H1 (cell line): ENCODE results near the gene CYB561D2. TPM values are rescaled to one million over a fixed set of nuclear protein-coding genes. Genes with fewer than 3 reads are reported as not detected.

ENCODE experiments used
- ATF2 ChIP-seq: IDR thresholded peaks from 2 replicates; pipeline ENCODE4 v1.6.1; 2012; ENCODE audit warnings: low read length, inconsistent platforms
- BCL11A ChIP-seq, 2 experiments: IDR thresholded peaks; one replicate each; pipeline ENCODE4 v1.6.1; 2011; ENCODE audit warnings: low read depth in 2 of 2, low read length in 2 of 2, mild to moderate bottlenecking in 2 of 2
- BRCA1 ChIP-seq: IDR thresholded peaks from 2 replicates; pipeline ENCODE4 v1.6.1; 2012; ENCODE audit warnings: low read depth, low read length, improper control_type of control experiment
- CBX8 ChIP-seq: fragments of 300-800, 300-1000 bp; sonication (generic); IDR thresholded peaks from 2 replicates; pipeline ENCODE4 v1.7.1; 2016; ENCODE audit warnings: low read depth, low read length, borderline replicate concordance
- CHD1 ChIP-seq: IDR thresholded peaks from 2 replicates; pipeline ENCODE4 v1.6.1; 2012; ENCODE audit warnings: low read depth, low read length, improper control_type of control experiment
- CHD2 ChIP-seq: IDR thresholded peaks from 2 replicates; pipeline ENCODE4 v1.6.1; 2012; ENCODE audit warnings: low read length, improper control_type of control experiment
- CTBP2 ChIP-seq: IDR thresholded peaks from 2 replicates; pipeline ENCODE4 v1.7.0; 2011; ENCODE audit warnings: borderline replicate concordance, mild to moderate bottlenecking, moderate library complexity, mixed read lengths, low read length; ENCODE audit not compliant: insufficient read depth, insufficient read length
- FOSL1 ChIP-seq: IDR thresholded peaks from 2 replicates; pipeline ENCODE4 v1.6.1; 2011; ENCODE audit warnings: mild to moderate bottlenecking, low read depth, low read length, moderate library complexity; ENCODE audit not compliant: insufficient read depth
- GTF2F1 ChIP-seq: IDR thresholded peaks from 2 replicates; pipeline ENCODE4 v1.6.1; 2012; ENCODE audit warnings: low read depth, low read length, improper control_type of control experiment, borderline replicate concordance
- MAX ChIP-seq: IDR thresholded peaks from 2 replicates; pipeline ENCODE4 v1.6.1; 2012; ENCODE audit warnings: inconsistent platforms
- NRF1 ChIP-seq: IDR thresholded peaks from 2 replicates; pipeline ENCODE4 v1.6.1; 2011; ENCODE audit warnings: mild to moderate bottlenecking, low read depth, low read length, improper control_type of control experiment
- POLR2A ChIP-seq, 2 experiments: IDR thresholded peaks; 1 replicate in 1 of 2; 2 replicates in 1 of 2; pipeline ENCODE4 v1.6.1; 2011; ENCODE audit warnings: low read depth in 2 of 2, low read length in 2 of 2, mild to moderate bottlenecking in 2 of 2; ENCODE audit errors: control extremely low read depth in 1 of 2
- POLR2AphosphoS5 ChIP-seq: IDR thresholded peaks from 2 replicates; pipeline ENCODE4 v1.6.1; 2011; ENCODE audit warnings: low read depth, low read length
- RAD21 ChIP-seq, 2 experiments: IDR thresholded peaks in 1 of 2; conservative IDR thresholded peaks in 1 of 2; 2 replicates each; pipeline ENCODE4 v1.6.1; 2011; ENCODE audit warnings: low read depth in 2 of 2, low read length in 2 of 2, improper control_type of control experiment in 1 of 2, inconsistent platforms in 1 of 2, mild to moderate bottlenecking in 1 of 2, moderate library complexity in 1 of 2
- RBBP5 ChIP-seq: IDR thresholded peaks from 2 replicates; pipeline ENCODE4 v1.7.1; 2012; ENCODE audit warnings: low read depth, mild to moderate bottlenecking, inconsistent platforms, low read length, moderate library complexity, borderline replicate concordance
- RNF2 ChIP-seq: fragments of 200-900, 300-1000 bp; sonication (generic); IDR thresholded peaks from 2 replicates; pipeline ENCODE4 v1.7.1; 2016; ENCODE audit warnings: borderline replicate concordance, low read depth, mild to moderate bottlenecking, antibody characterized with exemption, low read length; ENCODE audit not compliant: poor library complexity, severe bottlenecking; ENCODE audit errors: missing control alignments
- RXRA ChIP-seq: IDR thresholded peaks from 2 replicates; pipeline ENCODE4 v1.6.1; 2011; ENCODE audit warnings: low read depth, mild to moderate bottlenecking, low read length, moderate library complexity; ENCODE audit not compliant: insufficient read depth
- SAP30 ChIP-seq: fragments of 300-600 bp; sonication (generic); IDR thresholded peaks from 2 replicates; pipeline ENCODE4 v1.7.1; 2012; ENCODE audit warnings: low read length, moderate library complexity, mild to moderate bottlenecking, inconsistent platforms; ENCODE audit not compliant: insufficient read depth, insufficient replicate concordance
- TAF7 ChIP-seq: optimal IDR thresholded peaks from 2 replicates; pipeline ENCODE3; 2011; ENCODE audit warnings: low read depth, mild to moderate bottlenecking, inconsistent platforms, low read length, moderate library complexity, borderline replicate concordance
- YY1 ChIP-seq: IDR thresholded peaks from 2 replicates; pipeline ENCODE4 v1.6.1; 2011; ENCODE audit warnings: low read depth, mild to moderate bottlenecking, low read length
- ZNF274 ChIP-seq: IDR thresholded peaks from 2 replicates; pipeline ENCODE4 v1.7.0; 2012; ENCODE audit warnings: low read length, borderline replicate concordance; ENCODE audit errors: extremely low read depth
- polyA plus RNA-seq, 7 experiments: library from polyadenylated mRNA; depleted of rRNA in 3 of 7; stranded (reverse) in 5 of 7; unstranded in 2 of 7; fragments of >200 nt in 5 of 7; fragments of 200-250 nt in 2 of 7; gene quantifications; 1 replicate in 5 of 7; 2 replicates in 1 of 7; 4 replicates in 1 of 7; pipeline versions ENCODE4 v1.2.1 to v1.2.3, GENCODE V29; 2011 to 2013; ENCODE audit warnings: missing spikeins in 2 of 7, mixed read lengths in 2 of 7
- total RNA-seq: library from RNA; stranded (reverse); fragmentation: NEBNext Ultra II Directional; extraction: Animal tissue kit (Norgen Biotek cat#: 25700); gene quantifications from 2 replicates; pipeline ENCODE4 v1.2.1, GENCODE V29; 2021

CYB561D2 gene
- total and polyA plus RNA-seq, 2 of the 8 experiments (the other 6 are each of a cell fraction or from before 2014, with no cell fraction given) = 9.8 to 34.0 TPM

- TF ChIP-seq TAF7 = no peak
- TF ChIP-seq POLR2AphosphoS5 = peak; percentile 75; the same call in 1 of the 2 replicates
- TF ChIP-seq POLR2A (IDR thresholded peaks at IDR 0.05; ENCODE audit: control extremely low read depth in 1 of 2, low read depth in 2 of 2, low read length in 2 of 2) = peak in 1 of 2 experiments; percentile 54; a peak in 2 of 3 replicates
- TF ChIP-seq RBBP5 = peak; percentile 76; the same call in 1 of the 2 replicates
- TF ChIP-seq ZNF274 = no peak
- no peak for TF ChIP-seq SAP30
- TF ChIP-seq FOSL1 = no peak
- no peak for TF ChIP-seq CBX8
- peak; percentile 77 for TF ChIP-seq MAX
- no peak for TF ChIP-seq RXRA
- TF ChIP-seq ATF2 = peak; percentile 94
- TF ChIP-seq CHD1 = no peak
- TF ChIP-seq GTF2F1 = 0 out of 2 replicates have a peak, but pooled peaks have one; percentile 19
- no peak for TF ChIP-seq CHD2
- no peak for TF ChIP-seq CTBP2
- no peak for TF ChIP-seq BCL11A (IDR thresholded peaks at IDR 0.05; ENCODE audit: low read depth in 2 of 2, low read length in 2 of 2)
- peak; percentile 19 for TF ChIP-seq RNF2
- TF ChIP-seq NRF1 = peak; percentile 34
- TF ChIP-seq RAD21 (IDR thresholded peaks at IDR 0.05 in 1 of 2, conservative IDR thresholded peaks at IDR 0.05 in 1 of 2; ENCODE audit: low read depth in 2 of 2, low read length in 2 of 2) = no peak
- no peak for TF ChIP-seq BRCA1
- no peak for TF ChIP-seq YY1
Observed at GRCh38 chr3:50337175-50337861, 13.3 kb upstream of the CYB561D2 start (continued).
